ENCODE results near the gene C19orf25. TPM values are rescaled to one million over a fixed set of nuclear protein-coding genes. Genes with fewer than 3 reads are reported as not detected.

The C19orf25 gene
- total and polyA plus RNA-seq, 2 of the 13 experiments (the other 11 are each of a cell fraction or from before 2014, with no cell fraction given): 14.2 to 32.4 TPM

- H3K4me3 ChIP-seq (replicated peaks in 1 of 3; ENCODE audit: insufficient read depth in 1 of 3, low read depth in 2 of 3, low read length in 3 of 3): no peak overlapping the region
- in situ Hi-C loops (cut with HindIII; ENCODE audit: extremely low pct_ligation_motif_present, low pct_unique_long_range_greater_than_20kb) (no loop called here), intact Hi-C loops (cut with micrococcal nuclease; ENCODE audit: unreplicated experiment) (no loop called here)
- ATAC-seq (no peak), DNase-seq (ENCODE audit: low spot score) (no peak), FAIRE-seq (no peak)
- no peak overlapping the region for H3K9ac ChIP-seq (ENCODE audit: insufficient read depth, low read depth, low read length)
- H3K4me1 ChIP-seq (ENCODE audit: insufficient read depth, low read length): peaks cover 37% of the 10 kb centered on the region
- H2AFZ ChIP-seq (ENCODE audit: low read length): no peak overlapping the region
- no peak for TF ChIP-seq ZNF431 (CRISPR knock-in tag; IDR thresholded peaks at IDR 0.05; ENCODE audit: borderline replicate concordance, low read depth)
- peak; percentile 11 for TF ChIP-seq AGO1 (IDR thresholded peaks at IDR 0.05; ENCODE audit: low read depth, low read length, poor library complexity, severe bottlenecking)
- TF ChIP-seq CHD4 (IDR thresholded peaks at IDR 0.05; ENCODE audit: borderline replicate concordance, low read length): 0 out of 2 replicates have a peak, but pooled peaks have one; percentile 6
- H3K27ac ChIP-seq (ENCODE audit: extremely low read length, insufficient read depth, low read length): no peak overlapping the region
- H3K79me2 ChIP-seq (ENCODE audit: insufficient read depth, low read length): no peaks in the 10 kb centered on the region
- 86% methylated on average over 11 of the region's 23 CpGs for WGBS (ENCODE audit: low lambda C conversion rate)
- H3K4me2 ChIP-seq (ENCODE audit: low read depth, low read length): no peak overlapping the region
- H3K27me3 ChIP-seq (ENCODE audit: control insufficient read depth in 1 of 2, insufficient read depth in 2 of 2, low read length in 2 of 2): no peaks in the 10 kb centered on the region
- no peaks in the 10 kb centered on the region for H3K36me3 ChIP-seq (replicated peaks in 1 of 2; ENCODE audit: control insufficient read depth in 1 of 2, insufficient read depth in 2 of 2, low read length in 2 of 2)
- ChIA-PET CTCF (ENCODE audit: low intra/inter-chr PET ratio, low total read pairs) (no interaction called here), POLR2A (no interaction called here)
- H3K9me3 ChIP-seq (ENCODE audit: low read length): no peaks in the 10 kb centered on the region
- H4K20me1 ChIP-seq (ENCODE audit: insufficient read depth, low read length): no peaks in the 10 kb centered on the region
- no TSS peak for BruUV-seq (replicated peaks)
These were observed 28.2 kb upstream of the C19orf25 start for GRCh38 chr19:1507192-1507660.

DNA sequence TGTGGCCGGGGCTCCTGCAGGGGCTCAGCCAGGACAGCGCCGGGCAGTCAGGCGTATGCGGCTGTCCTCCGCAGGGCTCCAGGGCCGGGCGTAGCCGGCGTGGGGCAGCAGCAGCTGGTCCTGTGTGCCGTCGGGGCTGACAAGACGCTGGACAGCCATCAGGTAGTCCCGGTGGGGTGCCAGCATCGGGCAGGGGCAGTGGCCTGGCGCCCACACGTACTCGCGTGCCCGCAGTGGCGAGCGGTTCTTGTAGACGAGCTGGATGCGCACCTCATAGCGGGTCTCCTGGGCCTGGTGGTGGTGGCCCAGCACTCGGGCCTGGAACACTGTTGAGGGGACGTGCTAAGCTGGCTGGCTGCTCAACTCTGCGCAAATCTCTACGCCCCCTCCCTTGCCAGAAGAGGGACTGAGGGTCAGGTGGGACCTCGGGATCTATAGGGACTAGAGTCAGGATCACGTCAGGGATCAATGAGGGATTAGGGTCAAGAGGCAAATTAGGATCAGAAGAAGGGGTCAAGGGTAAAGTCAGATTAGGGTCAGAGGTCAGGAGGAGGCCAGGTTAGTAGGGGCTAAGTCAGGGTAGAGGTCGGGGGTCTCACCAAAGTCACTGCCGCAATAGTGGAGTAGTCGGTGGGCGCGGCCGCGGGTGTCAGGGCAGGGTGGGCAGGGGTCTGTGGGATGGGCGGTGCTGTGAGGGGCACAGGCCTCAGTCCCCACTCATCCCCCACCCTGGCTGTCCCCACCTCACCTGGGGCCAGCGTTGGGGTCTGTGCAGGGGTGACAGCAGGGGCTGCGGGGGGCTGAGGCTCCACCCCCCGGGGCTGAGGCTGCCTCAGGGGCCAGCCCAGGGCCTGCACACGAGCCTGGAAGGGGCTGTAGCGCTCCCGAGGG, 27.2 kb upstream of the C19orf25 start:
- Histone ChIP-seq H4K20me1 (ENCODE audit: insufficient read depth, low read length) (no peaks in the 10 kb centered on the region), H3K4me3 (replicated peaks in 1 of 3; ENCODE audit: insufficient read depth in 1 of 3, low read depth in 2 of 3, low read length in 3 of 3) (no peak overlapping the region), H3K9me3 (ENCODE audit: low read length) (no peaks in the 10 kb centered on the region), H3K36me3 (replicated peaks in 1 of 2; ENCODE audit: control insufficient read depth in 1 of 2, insufficient read depth in 2 of 2, low read length in 2 of 2) (no peaks in the 10 kb centered on the region), H3K27me3 (ENCODE audit: control insufficient read depth in 1 of 2, insufficient read depth in 2 of 2, low read length in 2 of 2) (no peaks in the 10 kb centered on the region), H2AFZ (ENCODE audit: low read length) (no peak overlapping the region), H3K27ac (ENCODE audit: extremely low read length, insufficient read depth, low read length) (no peak overlapping the region), H3K79me2 (ENCODE audit: insufficient read depth, low read length) (no peaks in the 10 kb centered on the region), H3K4me2 (ENCODE audit: low read depth, low read length) (no peak overlapping the region), H3K4me1 (ENCODE audit: insufficient read depth, low read length) (peaks cover 29% of the 10 kb centered on the region), H3K9ac (ENCODE audit: insufficient read depth, low read depth, low read length) (no peak overlapping the region)
- BruUV-seq (replicated peaks): no TSS peak
- 90% methylated on average over 16 of the region's 45 CpGs for WGBS (ENCODE audit: low lambda C conversion rate)
- ATAC-seq (no peak), DNase-seq (ENCODE audit: low spot score) (no peak), FAIRE-seq (no peak)
- in situ Hi-C loops (cut with HindIII; ENCODE audit: extremely low pct_ligation_motif_present, low pct_unique_long_range_greater_than_20kb): no loop called here
- intact Hi-C loops (cut with micrococcal nuclease; ENCODE audit: unreplicated experiment): no loop called here
- ChIA-PET POLR2A (interaction anchor here (0.8 kb wide), 1 partner anchor 28 kb away, joined by 3 read pairs; no protein-coding TSS in a partner anchor), CTCF (ENCODE audit: low intra/inter-chr PET ratio, low total read pairs) (no interaction called here)
- TF ChIP-seq, protein P1, sequence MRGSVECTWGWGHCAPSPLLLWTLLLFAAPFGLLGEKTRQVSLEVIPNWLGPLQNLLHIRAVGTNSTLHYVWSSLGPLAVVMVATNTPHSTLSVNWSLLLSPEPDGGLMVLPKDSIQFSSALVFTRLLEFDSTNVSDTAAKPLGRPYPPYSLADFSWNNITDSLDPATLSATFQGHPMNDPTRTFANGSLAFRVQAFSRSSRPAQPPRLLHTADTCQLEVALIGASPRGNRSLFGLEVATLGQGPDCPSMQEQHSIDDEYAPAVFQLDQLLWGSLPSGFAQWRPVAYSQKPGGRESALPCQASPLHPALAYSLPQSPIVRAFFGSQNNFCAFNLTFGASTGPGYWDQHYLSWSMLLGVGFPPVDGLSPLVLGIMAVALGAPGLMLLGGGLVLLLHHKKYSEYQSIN (CRISPR knock-in tag; IDR thresholded peaks at IDR 0.05; ENCODE audit: borderline replicate concordance): no peak
- no peak for TF ChIP-seq ZNF781 (CRISPR knock-in tag; IDR thresholded peaks at IDR 0.05; ENCODE audit: borderline replicate concordance, not compliant biosample characterization)
- TF ChIP-seq HNF1B (CRISPR knock-in tag; IDR thresholded peaks at IDR 0.05): no peak
- no peak for TF ChIP-seq PAX8 (CRISPR knock-in tag; IDR thresholded peaks at IDR 0.05; ENCODE audit: borderline replicate concordance)
- TF ChIP-seq, protein P2, sequence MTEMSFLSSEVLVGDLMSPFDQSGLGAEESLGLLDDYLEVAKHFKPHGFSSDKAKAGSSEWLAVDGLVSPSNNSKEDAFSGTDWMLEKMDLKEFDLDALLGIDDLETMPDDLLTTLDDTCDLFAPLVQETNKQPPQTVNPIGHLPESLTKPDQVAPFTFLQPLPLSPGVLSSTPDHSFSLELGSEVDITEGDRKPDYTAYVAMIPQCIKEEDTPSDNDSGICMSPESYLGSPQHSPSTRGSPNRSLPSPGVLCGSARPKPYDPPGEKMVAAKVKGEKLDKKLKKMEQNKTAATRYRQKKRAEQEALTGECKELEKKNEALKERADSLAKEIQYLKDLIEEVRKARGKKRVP (CRISPR knock-in tag; IDR thresholded peaks at IDR 0.05): no peak
- TF ChIP-seq ZNF317 (CRISPR knock-in tag; IDR thresholded peaks at IDR 0.05): no peak
